IMR-90 (cell line): ENCODE results near the gene COX19. TPM values are rescaled to one million over a fixed set of nuclear protein-coding genes. Genes with fewer than 3 reads are reported as not detected.
"Not testable (repeated sequence)": the region's sequence is repeated elsewhere in the genome, so short reads cannot be mapped to it uniquely, and the experiment has no call there.

ENCODE experiments used
- ATAC-seq: fragments of 200-7000 bp; cut with Tn5 transposase; 2 replicates; pipeline ENCODE4 v1.9.1; 2020; ENCODE audit warnings: low read depth, mild to moderate bottlenecking, moderate library complexity
- BruUV-seq: library from RNA; stranded (reverse); fragments of 400-500 nt; replicated peaks from 2 replicates; lab custom pipeline; 2021; lab: Mats Ljungman, UMichigan
- CTCF ChIA-PET: fragments of 300-600 bp; formaldehyde crosslinking; extraction: SDS; loops from one replicate; lab custom pipeline; 2021; ENCODE audit warnings: antibody characterized with exemption; lab: Yijun Ruan, JAX
- POLR2A ChIA-PET: fragments of 300-600 bp; sonication (Branson Sonifier 250); formaldehyde crosslinking; loops from one replicate; lab custom pipeline; 2022; ENCODE audit warnings: antibody characterized with exemption; ENCODE audit not compliant: unreplicated experiment; lab: Charles Lee
- DNase-seq: peaks from one replicate; pipeline ENCODE4 v3.0.0; 2013
- H2AFZ ChIP-seq: replicated peaks from 2 replicates; pipeline ENCODE3; 2013; ENCODE audit warnings: low read length, mild to moderate bottlenecking; ENCODE audit not compliant: poor library complexity
- H2AK5ac ChIP-seq: 2 replicates; pipeline ENCODE4 v1.6.1; 2013; ENCODE audit warnings: low read depth, low read length, inconsistent platforms
- H2AK9ac ChIP-seq: replicated peaks from 2 replicates; pipeline ENCODE3; 2013; ENCODE audit warnings: mild to moderate bottlenecking, low read depth, low read length, moderate library complexity; ENCODE audit not compliant: poor library complexity
- H2BK120ac ChIP-seq: 2 replicates; pipeline ENCODE4 v1.6.1; 2013; ENCODE audit warnings: low read depth, low read length, inconsistent platforms
- H2BK15ac ChIP-seq: 3 replicates; pipeline ENCODE4 v1.6.1; 2013; ENCODE audit warnings: low read depth, low read length, inconsistent platforms
- H2BK20ac ChIP-seq: 2 replicates; pipeline ENCODE4 v1.6.1; 2013; ENCODE audit warnings: low read depth, mild to moderate bottlenecking, inconsistent platforms, low read length, moderate library complexity
- H2BK5ac ChIP-seq: 2 replicates; pipeline ENCODE4 v1.6.1; 2013; ENCODE audit warnings: mild to moderate bottlenecking, low read depth, low read length, inconsistent platforms; ENCODE audit not compliant: poor library complexity, severe bottlenecking
- H3K14ac ChIP-seq: replicated peaks from 2 replicates; pipeline ENCODE4 v1.6.1; 2013; ENCODE audit warnings: low read depth, low read length, inconsistent platforms
- H3K18ac ChIP-seq: 2 replicates; pipeline ENCODE4 v1.6.1; 2013; ENCODE audit warnings: low read depth, low read length, control low read depth
- H3K23ac ChIP-seq: 2 replicates; pipeline ENCODE4 v1.6.1; 2013; ENCODE audit warnings: low read depth, low read length, inconsistent platforms
- H3K27ac ChIP-seq: 2 replicates; pipeline ENCODE4 v1.5.1; 2013; ENCODE audit warnings: mild to moderate bottlenecking, control low read depth, low read length; ENCODE audit not compliant: insufficient read depth
- H3K27me3 ChIP-seq: 2 replicates; pipeline ENCODE4 v1.6.1; 2013; ENCODE audit warnings: low read length; ENCODE audit not compliant: control insufficient read depth, insufficient read depth
- H3K36me3 ChIP-seq: 2 replicates; pipeline ENCODE4 v1.6.1; 2013; ENCODE audit warnings: low read length, mixed read lengths; ENCODE audit not compliant: control insufficient read depth, insufficient read depth
- H3K4ac ChIP-seq: 2 replicates; pipeline ENCODE4 v1.6.1; 2013; ENCODE audit warnings: low read depth, low read length, inconsistent platforms
- H3K4me1 ChIP-seq: 2 replicates; pipeline ENCODE4 v1.6.1; 2013; ENCODE audit warnings: low read length, mixed read lengths; ENCODE audit not compliant: control insufficient read depth, insufficient read depth
- H3K4me2 ChIP-seq: 2 replicates; pipeline ENCODE4 v1.6.1; 2013; ENCODE audit warnings: low read depth, mild to moderate bottlenecking, control low read depth, low read length, moderate library complexity
- H3K4me3 ChIP-seq: 2 replicates; pipeline ENCODE4 v1.5.1; 2013; ENCODE audit warnings: low read depth, mild to moderate bottlenecking, control low read depth, low read length, moderate library complexity; ENCODE audit not compliant: insufficient read depth
- H3K56ac ChIP-seq: 2 replicates; pipeline ENCODE4 v1.6.1; 2013; ENCODE audit warnings: low read length, inconsistent platforms; ENCODE audit not compliant: insufficient read depth; ENCODE audit errors: extremely low read depth
- H3K79me1 ChIP-seq, 2 experiments: 2 replicates each; pipeline ENCODE4 v1.6.1; 2013; ENCODE audit warnings: low read length in 2 of 2, inconsistent platforms in 1 of 2, low read depth in 1 of 2
- H3K9ac ChIP-seq: 2 replicates; pipeline ENCODE4 v1.6.1; 2013; ENCODE audit warnings: low read depth, low read length, control low read depth
- H3K9me1 ChIP-seq: 2 replicates; pipeline ENCODE4 v1.6.1; 2013; ENCODE audit warnings: low read length, inconsistent platforms; ENCODE audit not compliant: insufficient read depth
- H3K9me3 ChIP-seq: 2 replicates; pipeline ENCODE4 v1.6.1; 2013; ENCODE audit warnings: low read length; ENCODE audit not compliant: control insufficient read depth, insufficient read depth
- H4K20me1 ChIP-seq: 2 replicates; pipeline ENCODE4 v1.6.1; 2013; ENCODE audit warnings: low read length, inconsistent platforms; ENCODE audit not compliant: insufficient read depth
- H4K5ac ChIP-seq: 2 replicates; pipeline ENCODE4 v1.6.1; 2013; ENCODE audit warnings: mild to moderate bottlenecking, low read depth, low read length, control low read depth
- H4K8ac ChIP-seq, 2 experiments: 2 replicates each; pipeline ENCODE4 v1.6.1; 2013; ENCODE audit warnings: low read depth in 2 of 2, low read length in 2 of 2, control low read depth in 1 of 2, inconsistent platforms in 1 of 2
- H4K91ac ChIP-seq: 2 replicates; pipeline ENCODE4 v1.6.1; 2013; ENCODE audit warnings: low read depth, low read length, inconsistent platforms; ENCODE audit not compliant: insufficient read depth
- CEBPB ChIP-seq: IDR thresholded peaks from 2 replicates; pipeline ENCODE4 v1.6.1; 2012; ENCODE audit warnings: low read depth, low read length, improper control_type of control experiment
- MAFK ChIP-seq: IDR thresholded peaks from 2 replicates; pipeline ENCODE4 v1.6.1; 2012; ENCODE audit warnings: low read depth, low read length, improper control_type of control experiment
- MAZ ChIP-seq: IDR thresholded peaks from 2 replicates; pipeline ENCODE4 v1.6.1; 2012; ENCODE audit warnings: low read depth, mild to moderate bottlenecking, low read length, improper control_type of control experiment, moderate library complexity, borderline replicate concordance
- WGBS, 2 experiments: methylation state at CpG; one replicate each; pipeline versions ENCODE4 v1.1.5 to v1.1.7; 2013; ENCODE audit warnings: missing lambda C conversion rate in 2 of 2; ENCODE audit not compliant: insufficient read length in 1 of 2; ENCODE audit errors: extremely low coverage in 2 of 2; 5-methylcytosine and 5-hydroxymethylcytosine counted together
- dilution Hi-C: fragments of 300-500 bp; cut with HindIII; formaldehyde crosslinking; loops from one replicate; pipeline ENCODE4 v1.14.3; 2018; ENCODE audit warnings: low sequenced_read_pairs; ENCODE audit not compliant: unreplicated experiment
- in situ Hi-C: fragments of 300-500 bp; cut with MboI; formaldehyde crosslinking; loops from 3 replicates; pipeline ENCODE4 v1.14.3; 2019; ENCODE audit warnings: low sequenced_read_pairs, inconsistent platforms, mixed read lengths
- intact Hi-C: fragments of 100-400 bp; cut with micrococcal nuclease; formaldehyde crosslinking; loops from 2 replicates; pipeline ENCODE4 v1.10.0; 2022
- polyA plus RNA-seq, 3 experiments: library from polyadenylated mRNA; depleted of rRNA; stranded (reverse); fragments of >200 nt; gene quantifications; 2 replicates each; pipeline ENCODE4 v1.2.3, GENCODE V29; 2012; ENCODE audit warnings: low replicate concordance in 1 of 3
- total RNA-seq: library from RNA; depleted of rRNA; stranded (reverse); fragments of >200 nt; gene quantifications from 2 replicates; pipeline ENCODE4 v1.2.3, GENCODE V29; 2012

The COX19 gene
- total and polyA plus RNA-seq, 2 of the 4 experiments (the other 2 are of a cell fraction): 3.9 to 7.3 TPM

DNA sequence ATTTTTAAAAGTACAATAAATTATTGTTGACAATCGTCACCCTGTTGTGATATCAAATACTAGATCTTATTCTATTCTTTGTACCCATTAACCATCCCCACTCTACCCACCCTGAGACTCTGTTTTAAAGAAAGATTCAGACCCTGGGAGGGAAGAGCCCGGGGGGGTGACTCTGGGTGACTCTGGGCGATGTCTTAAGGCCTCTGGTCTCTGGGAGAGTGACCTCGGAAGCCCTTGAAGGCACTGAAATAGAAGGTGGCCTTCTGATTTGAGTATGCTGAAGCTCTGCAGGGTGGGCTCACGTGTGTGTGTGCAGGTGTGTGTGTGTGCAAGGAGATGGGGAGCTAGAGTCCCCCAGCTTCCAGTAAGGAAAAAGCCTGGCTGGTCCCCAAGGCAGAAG is 30.6 kb downstream of the COX19 start:
- Histone ChIP-seq H3K56ac (no peak overlapping the region), H3K9me3 (no peaks in the 10 kb centered on the region), H2AK5ac (no peak overlapping the region), H3K9me1 (no peaks in the 10 kb centered on the region), H4K5ac (no peak overlapping the region), H3K79me1 (no peaks in the 10 kb centered on the region), H3K18ac (no peak overlapping the region), H4K8ac (no peak overlapping the region), H2AK9ac (no peak overlapping the region), H2BK15ac (no peak overlapping the region), H3K27me3 (peaks cover 6% of the 10 kb centered on the region), H2BK5ac (no peak overlapping the region), H4K20me1 (no peaks in the 10 kb centered on the region), H3K27ac (no peak overlapping the region), H2BK120ac (no peak overlapping the region), H3K4me2 (no peak overlapping the region), H3K4me1 (no peaks in the 10 kb centered on the region), H2BK20ac (no peak overlapping the region), H3K36me3 (no peaks in the 10 kb centered on the region), H2AFZ (no peak overlapping the region), H3K9ac (no peak overlapping the region), H3K23ac (no peak overlapping the region), H4K91ac (no peak overlapping the region), H3K4ac (no peak overlapping the region), H3K4me3 (no peak overlapping the region), H3K14ac (no peak overlapping the region)
- no peak for DNase-seq
- POLR2A ChIA-PET: no interaction called here
- intact Hi-C loops: no loop called here
- dilution Hi-C loops: no loop called here
- no peak for ATAC-seq
- no peak for TF ChIP-seq CEBPB
- no peak for TF ChIP-seq MAZ
- TF ChIP-seq MAFK: no peak
- whole genome bisulfite sequencing, 2 experiments: no CpG with 5 or more reads among the region's 5 CpGs
- in situ Hi-C loops: no loop called here
- CTCF ChIA-PET: no interaction called here
- no TSS peak for BruUV-seq

GRCh38 chr7:943793-944192 is 31.6 kb downstream of the COX19 start:
- H4K8ac ChIP-seq, dilution Hi-C loops, H3K4me3 ChIP-seq, H3K18ac ChIP-seq, H3K9me1 ChIP-seq, ATAC-seq, H3K4ac ChIP-seq, H4K20me1 ChIP-seq, H4K91ac ChIP-seq, H3K56ac ChIP-seq, BruUV-seq, H3K36me3 ChIP-seq, intact Hi-C loops, H4K5ac ChIP-seq, H3K9me3 ChIP-seq, H3K27ac ChIP-seq, H2AK9ac ChIP-seq, CTCF ChIA-PET, H3K4me2 ChIP-seq, H3K27me3 ChIP-seq, DNase-seq, H2BK120ac ChIP-seq, H2BK20ac ChIP-seq, H3K9ac ChIP-seq, H3K79me1 ChIP-seq, H2BK5ac ChIP-seq, H3K4me1 ChIP-seq, in situ Hi-C loops, H2AK5ac ChIP-seq, H2AFZ ChIP-seq, H3K23ac ChIP-seq, POLR2A ChIA-PET, H2BK15ac ChIP-seq, H3K14ac ChIP-seq: not testable (repeated sequence)
- 80% methylated on average over 2 of the region's 4 CpGs; no CpG with 5 or more reads in 1 of the 2 experiments for WGBS, 2 experiments
